Loucy (cell line): ENCODE measurements around the gene CD80.

Experiments
- CTCF ChIP-seq: fragments of 200-600 bp; sonication (generic); conservative IDR thresholded peaks from 2 replicates; pipeline ENCODE4 v1.5.1; 2014; ENCODE audit warnings: mild to moderate bottlenecking, antibody characterized with exemption, low read length
- EZH2phosphoT487 ChIP-seq: fragments of 200-600 bp; IDR thresholded peaks from 2 replicates; pipeline ENCODE4 v1.6.1; 2018; ENCODE audit warnings: antibody characterized with exemption, mild to moderate bottlenecking, moderate library complexity, borderline replicate concordance

GRCh38 chr3:119517112-119517511 lies 42.3 kb downstream of the CD80 start:
- TF ChIP-seq CTCF (no peak), EZH2phosphoT487 (no peak)
